SK-N-SH treated with all-trans-retinoic acid at 6 μM for 48 hours (cell line): Measurements from ENCODE around the gene CTF1.
A peak's percentile ranks its signal among the peaks of the same experiment; 100 is the strongest.

ENCODE experiments used
- ATAC-seq: fragments of 200-7000 bp; cut with Tn5 transposase; 3 replicates; pipeline ENCODE4 v1.9.1; 2020; ENCODE audit warnings: mild to moderate bottlenecking, moderate library complexity
- ARNTL ChIP-seq: fragments of 450-650 bp; formaldehyde crosslinking; IDR thresholded peaks from 2 replicates; pipeline ENCODE4 v1.5.0; 2020; ENCODE audit warnings: low read depth, mild to moderate bottlenecking, moderate library complexity, borderline replicate concordance
- BACH2 ChIP-seq: fragments of 250-450 bp; sonication (Bioruptor Pico); IDR thresholded peaks from 2 replicates; pipeline ENCODE4 v1.9.0; 2021; ENCODE audit warnings: mild to moderate bottlenecking, borderline replicate concordance
- CREB5 ChIP-seq: fragments of 250-450 bp; sonication (Bioruptor Pico); IDR thresholded peaks from 2 replicates; pipeline ENCODE4 v1.5.1; 2020; ENCODE audit warnings: low read depth, mild to moderate bottlenecking, moderate library complexity
- CSDC2 ChIP-seq: fragments of 250-450 bp; sonication (Bioruptor Pico); IDR thresholded peaks from 2 replicates; pipeline ENCODE4 v1.5.0; 2020; ENCODE audit warnings: mild to moderate bottlenecking, moderate library complexity
- CSRNP3 ChIP-seq: fragments of 250-450 bp; sonication (Bioruptor Pico); IDR thresholded peaks from 2 replicates; pipeline ENCODE4 v1.5.1; 2021; ENCODE audit warnings: mild to moderate bottlenecking, moderate library complexity
- ESRRG ChIP-seq: fragments of 250-450 bp; sonication (Bioruptor Pico); IDR thresholded peaks from 2 replicates; pipeline ENCODE4 v1.6.1; 2021; ENCODE audit warnings: mild to moderate bottlenecking
- GLIS3 ChIP-seq: fragments of 250-450 bp; sonication (Bioruptor Pico); IDR thresholded peaks from 2 replicates; pipeline ENCODE4 v1.5.0; 2020; ENCODE audit warnings: mild to moderate bottlenecking, moderate library complexity
- OSR1 ChIP-seq: fragments of 250-450 bp; sonication (Bioruptor Pico); IDR thresholded peaks from 2 replicates; pipeline ENCODE4 v1.8.0; 2022; ENCODE audit warnings: moderate library complexity, mild to moderate bottlenecking, inconsistent platforms
- PATZ1 ChIP-seq: fragments of 250-450 bp; sonication (Bioruptor Pico); IDR thresholded peaks from 2 replicates; pipeline ENCODE4 v1.8.0; 2020; ENCODE audit warnings: mild to moderate bottlenecking, moderate library complexity, borderline replicate concordance
- PPARA ChIP-seq: fragments of 250-450 bp; sonication (Bioruptor Pico); IDR thresholded peaks from 2 replicates; pipeline ENCODE4 v1.5.0; 2020; ENCODE audit warnings: mild to moderate bottlenecking, borderline replicate concordance
- RARB ChIP-seq: fragments of 250-450 bp; sonication (Bioruptor Pico); IDR thresholded peaks from 2 replicates; pipeline ENCODE4 v1.8.0; 2021; ENCODE audit warnings: mild to moderate bottlenecking, moderate library complexity
- SNAI2 ChIP-seq: fragments of 250-450 bp; sonication (Bioruptor Pico); IDR thresholded peaks from 2 replicates; pipeline ENCODE4 v1.5.0; 2020; ENCODE audit warnings: mild to moderate bottlenecking, moderate library complexity
- TOX ChIP-seq: fragments of 250-450 bp; sonication (Bioruptor Pico); IDR thresholded peaks from 2 replicates; pipeline ENCODE4 v1.8.0; 2021; ENCODE audit warnings: mild to moderate bottlenecking, moderate library complexity, borderline replicate concordance
- ZC3H10 ChIP-seq: fragments of 250-450 bp; sonication (Bioruptor Pico); IDR thresholded peaks from 2 replicates; pipeline ENCODE4 v1.5.1; 2021; ENCODE audit warnings: mild to moderate bottlenecking, moderate library complexity
- ZFP3 ChIP-seq: fragments of 250-450 bp; sonication (Bioruptor Pico); IDR thresholded peaks from 2 replicates; pipeline ENCODE4 v1.5.0; 2020; ENCODE audit warnings: mild to moderate bottlenecking, moderate library complexity
- ZFP30 ChIP-seq: fragments of 450-650 bp; formaldehyde crosslinking; IDR thresholded peaks from 2 replicates; pipeline ENCODE4 v1.5.0; 2022; ENCODE audit warnings: mild to moderate bottlenecking, moderate library complexity
- ZNF565 ChIP-seq: fragments of 450-650 bp; formaldehyde crosslinking; conservative IDR thresholded peaks from 2 replicates; pipeline ENCODE4 v1.5.0; 2020; ENCODE audit warnings: low read depth, mild to moderate bottlenecking, moderate library complexity
- ZNF70 ChIP-seq: fragments of 450-650 bp; formaldehyde crosslinking; IDR thresholded peaks from 2 replicates; pipeline ENCODE4 v1.5.0; 2020; ENCODE audit warnings: mild to moderate bottlenecking, moderate library complexity
- ZNF8 ChIP-seq: fragments of 450-650 bp; formaldehyde crosslinking; IDR thresholded peaks from 2 replicates; pipeline ENCODE4 v1.5.0; 2020; ENCODE audit warnings: mild to moderate bottlenecking, moderate library complexity
- TF ChIP-seq, protein P1 (sequence below): fragments of 250-450 bp; sonication (Bioruptor Pico); IDR thresholded peaks from 2 replicates; pipeline ENCODE4 v1.8.0; 2021; ENCODE audit warnings: low read depth, mild to moderate bottlenecking, moderate library complexity, borderline replicate concordance

Gene CTF1

DNA sequence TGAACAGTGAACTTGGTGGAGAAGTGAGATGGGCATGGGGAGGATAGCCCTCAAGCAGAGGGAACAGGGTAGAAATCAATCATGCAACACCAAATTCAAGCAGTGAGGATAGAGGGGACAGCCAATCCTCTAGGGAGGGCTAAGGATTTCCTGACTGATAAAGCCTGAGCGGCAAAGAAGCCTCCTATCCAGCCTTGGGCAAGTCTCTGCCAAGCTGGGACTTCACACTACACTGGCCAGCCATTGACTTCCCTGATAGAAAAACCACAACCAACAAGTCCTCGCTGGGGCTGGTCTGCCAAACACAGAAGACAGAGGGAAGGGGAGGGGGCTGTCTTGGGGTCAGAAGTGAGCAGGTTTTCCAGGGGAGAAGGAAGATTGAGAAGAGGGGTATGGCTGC, 24.5 kb downstream of the CTF1 start:
- TF ChIP-seq CSRNP3 (CRISPR knock-in tag), result no peak
- no peak for TF ChIP-seq PATZ1 (CRISPR knock-in tag)
- TF ChIP-seq RARB (CRISPR knock-in tag), result no peak
- TF ChIP-seq CSDC2 (CRISPR knock-in tag), result no peak
- no peak for TF ChIP-seq CREB5
- TF ChIP-seq TOX (CRISPR knock-in tag), result no peak
- TF ChIP-seq ZNF565, result no peak
- no peak for TF ChIP-seq ZFP3 (CRISPR knock-in tag)
- TF ChIP-seq, all 23 proteins: peak for 0
- ATAC-seq, result no peak

DNA sequence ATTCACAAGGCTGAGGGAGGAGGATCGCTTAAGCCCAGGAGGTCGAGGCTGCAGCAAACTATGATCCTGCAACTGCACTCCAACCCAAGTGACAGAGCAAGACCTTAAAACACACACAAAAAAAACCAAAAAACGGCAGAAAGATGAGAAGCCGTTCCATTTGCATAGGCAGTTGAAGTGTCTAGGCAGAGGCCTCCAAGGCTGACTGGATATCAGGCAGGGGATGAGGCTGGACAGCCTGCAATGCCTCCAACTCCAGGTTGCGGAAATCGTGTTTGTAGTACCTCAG, 25.0 kb downstream of the CTF1 start:
- TF ChIP-seq TOX (CRISPR knock-in tag) (no peak), ZFP30 (no peak), OSR1 (CRISPR knock-in tag) (no peak), PATZ1 (CRISPR knock-in tag) (no peak), PPARA (CRISPR knock-in tag) (no peak), RARB (CRISPR knock-in tag) (no peak), ARNTL (CRISPR knock-in tag) (no peak), ZNF70 (CRISPR knock-in tag) (no peak), ZC3H10 (no peak), SNAI2 (CRISPR knock-in tag) (no peak), CSRNP3 (CRISPR knock-in tag) (no peak), GLIS3 (no peak), ZFP3 (CRISPR knock-in tag) (no peak)

GRCh38 chr16:30921748-30922419, 25.5 kb downstream of the CTF1 start:
- ATAC-seq, result peak; percentile 54
- TF ChIP-seq CREB5 (peak; percentile 23; the same call in 1 of the 2 replicates), OSR1 (CRISPR knock-in tag) (no peak)
- TF ChIP-seq, all 23 proteins: peak for 1

More for the DNA sequence above, 25.0 kb downstream of the CTF1 start:
- no peak for ATAC-seq

DNA sequence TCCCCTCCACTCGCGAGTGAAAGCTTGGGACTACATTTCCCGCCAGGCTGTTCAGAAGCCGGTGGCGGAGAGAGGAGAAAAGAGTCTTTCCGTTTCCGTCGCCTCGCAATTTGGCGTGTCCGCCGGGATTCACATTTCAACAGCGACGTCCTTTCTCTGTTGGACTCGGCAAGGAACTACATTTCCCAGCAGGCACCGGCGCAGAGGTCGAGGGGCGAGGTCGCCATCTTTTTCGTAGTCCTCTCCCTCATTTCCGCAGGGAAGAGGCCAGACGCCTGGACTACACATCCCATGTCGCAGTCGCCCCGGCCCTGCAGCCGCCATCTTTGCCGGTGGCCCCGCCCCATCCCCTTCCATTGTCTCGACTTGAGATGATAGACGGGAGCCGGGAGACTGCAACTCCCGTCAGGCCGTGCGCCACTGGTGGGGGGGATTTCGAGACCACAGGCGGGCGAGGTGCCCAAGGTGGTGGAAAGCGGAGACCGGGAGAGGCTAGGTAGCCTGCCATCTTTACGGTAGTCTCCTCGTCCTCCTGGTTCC, 26.1 kb downstream of the CTF1 start:
- ATAC-seq, result peak; percentile 86
- no peak for TF ChIP-seq BACH2 (CRISPR knock-in tag)
- peak; percentile 76; the same call in 1 of the 2 replicates for TF ChIP-seq CSDC2 (CRISPR knock-in tag)
- no peak for TF ChIP-seq ZC3H10
- TF ChIP-seq PPARA (CRISPR knock-in tag), result no peak
- no peak for TF ChIP-seq ZNF70 (CRISPR knock-in tag)
- TF ChIP-seq ZNF8 (CRISPR knock-in tag), result no peak
- TF ChIP-seq, protein P1, sequence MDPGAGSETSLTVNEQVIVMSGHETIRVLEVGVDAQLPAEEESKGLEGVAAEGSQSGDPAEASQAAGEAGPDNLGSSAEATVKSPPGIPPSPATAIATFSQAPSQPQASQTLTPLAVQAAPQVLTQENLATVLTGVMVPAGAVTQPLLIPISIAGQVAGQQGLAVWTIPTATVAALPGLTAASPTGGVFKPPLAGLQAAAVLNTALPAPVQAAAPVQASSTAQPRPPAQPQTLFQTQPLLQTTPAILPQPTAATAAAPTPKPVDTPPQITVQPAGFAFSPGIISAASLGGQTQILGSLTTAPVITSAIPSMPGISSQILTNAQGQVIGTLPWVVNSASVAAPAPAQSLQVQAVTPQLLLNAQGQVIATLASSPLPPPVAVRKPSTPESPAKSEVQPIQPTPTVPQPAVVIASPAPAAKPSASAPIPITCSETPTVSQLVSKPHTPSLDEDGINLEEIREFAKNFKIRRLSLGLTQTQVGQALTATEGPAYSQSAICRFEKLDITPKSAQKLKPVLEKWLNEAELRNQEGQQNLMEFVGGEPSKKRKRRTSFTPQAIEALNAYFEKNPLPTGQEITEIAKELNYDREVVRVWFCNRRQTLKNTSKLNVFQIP (CRISPR knock-in tag), result no peak
- TF ChIP-seq GLIS3, result no peak
- TF ChIP-seq CSRNP3 (CRISPR knock-in tag), result no peak
- no peak for TF ChIP-seq ZFP30
- TF ChIP-seq ESRRG (CRISPR knock-in tag), result no peak
- no peak for TF ChIP-seq ZNF565
